Lung (tissue), 12 donors: ENCODE measurements around the gene CPSF4. TPM values are rescaled to one million over a fixed set of nuclear protein-coding genes. Genes with fewer than 3 reads are reported as not detected.

ENCODE experiments used
- ATAC-seq: fragments of 200-7000 bp; cut with Tn5 transposase; one replicate; pipeline ENCODE4 v1.9.1; 2020; ENCODE audit warnings: moderate number of reproducible peaks; ENCODE audit not compliant: insufficient read depth, low FRiP score
- DNase-seq, 3 donors: peaks; one replicate each; pipeline ENCODE4 v3.0.0-alpha.2; 2013 to 2017
- H3K27ac ChIP-seq, 2 donors: one replicate each; pipeline ENCODE4 v1.5.1; 2013; ENCODE audit warnings: mild to moderate bottlenecking in 2 of 2, moderate library complexity in 2 of 2, control low read depth in 1 of 2, inconsistent platforms in 1 of 2, low read depth in 1 of 2, low read length in 1 of 2
- H3K27me3 ChIP-seq, 3 donors: one replicate each; pipeline ENCODE4 v1.5.1; 2013; ENCODE audit warnings: low read length in 2 of 3; ENCODE audit not compliant: control insufficient read depth in 3 of 3, insufficient read depth in 3 of 3
- H3K36me3 ChIP-seq, 4 donors: one replicate each; pipeline ENCODE4 v1.5.1; 2013; ENCODE audit warnings: low read length in 4 of 4, mild to moderate bottlenecking in 1 of 4, moderate library complexity in 1 of 4; ENCODE audit not compliant: control insufficient read depth in 4 of 4, insufficient read depth in 4 of 4
- H3K4me1 ChIP-seq, 5 donors: one replicate each; pipeline ENCODE4 v1.5.1; 2013; ENCODE audit warnings: low read length in 5 of 5, mild to moderate bottlenecking in 2 of 5, moderate library complexity in 1 of 5; ENCODE audit not compliant: control insufficient read depth in 5 of 5, insufficient read depth in 5 of 5
- H3K4me3 ChIP-seq: one replicate; pipeline ENCODE4 v1.5.1; 2013; ENCODE audit warnings: mild to moderate bottlenecking, control low read depth, moderate library complexity
- H3K9ac ChIP-seq, 2 donors: one replicate each; pipeline ENCODE4 v1.5.1; 2013; ENCODE audit warnings: low read length in 2 of 2, control low read depth in 1 of 2; ENCODE audit not compliant: insufficient read depth in 1 of 2
- H3K9me3 ChIP-seq, 4 donors: one replicate each; pipeline ENCODE4 v1.5.1; 2013; ENCODE audit warnings: low read length in 3 of 4, mild to moderate bottlenecking in 1 of 4, moderate library complexity in 1 of 4; ENCODE audit not compliant: control insufficient read depth in 4 of 4, insufficient read depth in 3 of 4
- CTCF ChIP-seq: IDR thresholded peaks from 2 replicates; pipeline ENCODE4 v1.5.1; 2012; ENCODE audit warnings: mild to moderate bottlenecking; ENCODE audit errors: control extremely low read depth, extremely low read depth
- WGBS, 2 donors: extraction: QIAGEN DNeasy Blood & Tissue Kit; methylation state at CpG; one replicate each; pipeline ENCODE4 v1.1.7; 2013; 5-methylcytosine and 5-hydroxymethylcytosine counted together
- polyA plus RNA-seq, 2 donors: library from polyadenylated mRNA; stranded (reverse); fragments of 200-250 nt; gene quantifications; one replicate each; pipeline ENCODE4 v1.2.1, GENCODE V29; 2013
- total RNA-seq, 2 donors: library from RNA; depleted of rRNA in 1 of 2; stranded (reverse); fragments of >200 nt in 1 of 2; gene quantifications; one replicate each; pipeline ENCODE4 v1.2.1, GENCODE V29; 2014 to 2021
- donor health status: control.
- donor health status: control.
- donor health status: Bipolar disorder and iron deficiency.
- donor health status: healthy.
- donor health status: DM: yes; HTN: yes; CAD: no.

Gene CPSF4
- total and polyA plus RNA-seq, 4 donors: 18.3 to 36.8 (median 27.7) TPM

DNA sequence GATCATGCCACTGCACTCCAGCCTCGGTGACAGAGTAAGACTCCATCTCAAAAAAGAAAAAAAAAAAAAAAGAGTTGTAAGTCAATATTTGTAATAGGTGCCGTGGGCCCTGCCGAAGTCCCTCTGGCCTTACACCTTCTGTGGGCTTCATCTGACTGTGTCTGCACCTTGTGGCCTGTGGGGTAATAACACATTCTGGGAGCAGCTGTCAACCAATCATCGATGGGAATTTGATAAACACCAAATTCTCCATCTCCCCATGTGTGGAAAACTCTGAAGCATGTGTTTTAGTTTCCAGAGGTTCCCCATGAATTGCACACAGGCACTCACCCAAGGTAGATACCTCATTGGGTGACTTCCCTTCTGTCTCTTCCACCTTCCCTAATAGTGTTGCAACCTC, 50.5 kb downstream of the CPSF4 start:
- Histone ChIP-seq H3K9me3 (peaks cover 0 to 11% (median 5%) of the 10 kb centered on the region in 4 donors), H3K36me3 (peaks cover 15 to 20% (median 18%) of the 10 kb centered on the region in 4 donors), H3K27me3 (no peaks in the 10 kb centered on the region), H3K4me1 (no peaks in the 10 kb centered on the region), H3K9ac (no peak overlapping the region), H3K4me3 (no peak overlapping the region), H3K27ac (no peak overlapping the region)
- DNase-seq (no peak), ATAC-seq (no peak)
- no peak for TF ChIP-seq CTCF
- WGBS, 2 donors: 85 to 93% methylated on average over 4 of the region's 4 CpGs

GRCh38 chr7:99490878-99491277, 52.1 kb downstream of the CPSF4 start:
- no peak overlapping the region for H3K27ac ChIP-seq
- H3K4me1 ChIP-seq: no peaks in the 10 kb centered on the region
- TF ChIP-seq CTCF: no peak
- ATAC-seq: no peak
- H3K27me3 ChIP-seq: no peaks in the 10 kb centered on the region
- peaks cover 0 to 14% (median 7%) of the 10 kb centered on the region in 4 donors for H3K9me3 ChIP-seq
- H3K4me3 ChIP-seq: no peak overlapping the region
- no peak for DNase-seq
- no peak overlapping the region for H3K9ac ChIP-seq
- WGBS, 2 donors: 68 to 78% methylated on average over 3 of the region's 3 CpGs
- peaks cover 22 to 26% (median 24%) of the 10 kb centered on the region in 4 donors for H3K36me3 ChIP-seq

DNA sequence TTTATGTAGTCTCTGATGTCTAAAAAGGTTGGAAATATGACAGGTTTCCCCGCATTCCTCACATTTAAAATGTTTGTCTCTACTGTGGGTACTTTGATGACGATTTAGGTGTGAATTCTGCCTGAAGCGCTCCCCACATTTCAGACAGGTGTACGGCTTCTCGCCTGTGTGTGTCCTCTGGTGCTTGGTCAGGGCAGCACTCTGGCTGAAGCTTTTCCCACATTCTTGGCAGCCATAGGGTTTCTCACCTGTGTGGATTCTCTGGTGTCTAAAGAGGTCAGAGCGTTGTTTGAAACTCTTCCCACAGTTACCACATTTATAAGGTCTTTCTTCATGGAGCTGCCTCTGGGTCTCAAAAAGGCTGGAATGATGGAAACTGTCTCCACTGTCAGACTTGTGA, 55.1 kb downstream of the CPSF4 start:
- no peak for DNase-seq
- Histone ChIP-seq H3K27ac (no peak overlapping the region), H3K9ac (no peak overlapping the region), H3K9me3 (peaks cover 0 to 17% (median 7%) of the 10 kb centered on the region in 4 donors), H3K36me3 (peaks cover 25 to 34% (median 29%) of the 10 kb centered on the region in 4 donors), H3K4me3 (no peak overlapping the region), H3K27me3 (no peaks in the 10 kb centered on the region), H3K4me1 (peaks cover 2 to 10% (median 10%) of the 10 kb centered on the region in 5 donors)
- no peak for ATAC-seq
- TF ChIP-seq CTCF: no peak
- WGBS, 2 donors: 97 to 98% methylated on average over 6 of the region's 6 CpGs
